CD8-positive, alpha-beta memory T cell (primary cell): ENCODE results near the gene CFAP43. TPM values are rescaled to one million over a fixed set of nuclear protein-coding genes. Genes with fewer than 3 reads are reported as not detected.
A peak's percentile ranks its signal among the peaks of the same experiment; 100 is the strongest.

Source experiments
- CTCF ChIA-PET: fragments of 350-600 bp; sonication (Branson Sonifier 250); formaldehyde crosslinking; loops from one replicate; lab custom pipeline; 2021; ENCODE audit warnings: antibody characterized with exemption; lab: Charles Lee
- POLR2A ChIA-PET: fragments of 350-600 bp; sonication (Branson Sonifier 250); formaldehyde crosslinking; loops from one replicate; lab custom pipeline; 2021; ENCODE audit warnings: antibody characterized with exemption; lab: Charles Lee
- DNase-seq, 5 donors: peaks; one replicate each; pipeline versions ENCODE4 v3.0.0 to v3.0.0-alpha.2; 2020 to 2022; ENCODE audit warnings: mixed read lengths in 1 of 5
- H3K27ac ChIP-seq: one replicate; pipeline ENCODE4 v1.7.0; 2013; ENCODE audit warnings: low read depth, mild to moderate bottlenecking, low read length, moderate library complexity
- H3K27me3 ChIP-seq: 2 replicates; pipeline ENCODE4 v1.7.0; 2013; ENCODE audit warnings: low read length, mild to moderate bottlenecking; ENCODE audit not compliant: insufficient read depth, poor library complexity, severe bottlenecking
- H3K36me3 ChIP-seq: 2 replicates; pipeline ENCODE4 v1.7.0; 2013; ENCODE audit warnings: mild to moderate bottlenecking, low read length, moderate library complexity; ENCODE audit not compliant: insufficient read depth
- H3K4me1 ChIP-seq: 2 replicates; pipeline ENCODE4 v1.7.0; 2013; ENCODE audit warnings: mild to moderate bottlenecking, low read length, moderate library complexity; ENCODE audit not compliant: insufficient read depth
- H3K4me3 ChIP-seq: 2 replicates; pipeline ENCODE4 v1.7.0; 2013; ENCODE audit warnings: mild to moderate bottlenecking, low read length
- H3K9me3 ChIP-seq: 2 replicates; pipeline ENCODE4 v1.7.0; 2013; ENCODE audit warnings: mild to moderate bottlenecking, low read length
- H3K27ac Mint-ChIP-seq, 8 donors: one replicate each; pipeline ENCODE4 v1.8.0; 2020 to 2021; ENCODE audit warnings: mixed read lengths in 8 of 8, mild to moderate bottlenecking in 6 of 8, inconsistent platforms in 3 of 8, moderate library complexity in 3 of 8
- H3K27me3 Mint-ChIP-seq, 2 donors: one replicate each; pipeline ENCODE4 v1.8.0; 2020 to 2021; ENCODE audit warnings: mixed read lengths in 2 of 2, mild to moderate bottlenecking in 1 of 2, moderate library complexity in 1 of 2
- H3K36me3 Mint-ChIP-seq, 3 donors: one replicate each; pipeline ENCODE4 v1.8.0; 2020 to 2021; ENCODE audit warnings: mixed read lengths in 3 of 3, inconsistent platforms in 1 of 3, mild to moderate bottlenecking in 1 of 3
- H3K4me1 Mint-ChIP-seq, 3 donors: one replicate each; pipeline ENCODE4 v1.8.0; 2020 to 2021; ENCODE audit warnings: mixed read lengths in 3 of 3, inconsistent platforms in 1 of 3, mild to moderate bottlenecking in 1 of 3
- H3K4me3 Mint-ChIP-seq, 7 donors: one replicate each; pipeline ENCODE4 v1.8.0; 2020 to 2021; ENCODE audit warnings: mixed read lengths in 7 of 7, mild to moderate bottlenecking in 6 of 7, moderate library complexity in 4 of 7, inconsistent platforms in 2 of 7
- H3K9me3 Mint-ChIP-seq, 5 donors: one replicate each; pipeline ENCODE4 v1.8.0; 2020 to 2022; ENCODE audit warnings: mixed read lengths in 5 of 5, mild to moderate bottlenecking in 3 of 5, moderate library complexity in 2 of 5, inconsistent platforms in 1 of 5
- polyA plus RNA-seq: library from polyadenylated mRNA; unstranded; fragments of 300-500 nt; fragmentation: Illumina TruSeq; gene quantifications from one replicate; pipeline ENCODE4 v1.2.3, GENCODE V29; 2021
- total RNA-seq, 2 experiments: library from RNA; stranded (reverse); gene quantifications; one replicate each; pipeline ENCODE4 v1.2.3, GENCODE V29; 2021

CFAP43 gene
- total and polyA plus RNA-seq, 3 experiments from 2014 or later = 0.07 TPM; not detected in 2

- Mint-ChIP-seq H3K27ac (no peak overlapping the region), H3K9me3 (no peaks in the 10 kb centered on the region), H3K4me3 (no peak overlapping the region), H3K4me1 (peaks cover 4 to 14% (median 8%) of the 10 kb centered on the region in 3 donors), H3K27me3 (peaks cover 8 to 30% of the 10 kb centered on the region in 2 donors), H3K36me3 (peaks cover 0 to 3% (median 0%) of the 10 kb centered on the region in 3 donors)
- ChIA-PET CTCF (interaction anchor here (0.8 to 8.5 kb wide), 25 partner anchors 9 to 562 kb away, joined by 3 to 79 read pairs (median 6); partner anchors contain the start of genes CFAP58, GSTO1 and ITPRIP), POLR2A (interaction anchor here (0.7 to 1.3 kb wide), 4 partner anchors 19 to 152 kb away, joined by 3 to 4 read pairs (median 4); partner anchors contain the start of genes GSTO1, ITPRIP and SFR1)
- Histone ChIP-seq H3K27ac (no peak overlapping the region), H3K9me3 (no peaks in the 10 kb centered on the region), H3K27me3 (no peaks in the 10 kb centered on the region), H3K4me3 (no peak overlapping the region), H3K36me3 (no peaks in the 10 kb centered on the region), H3K4me1 (peaks cover 10% of the 10 kb centered on the region)
- DNase-seq = no peak
Measured at GRCh38 chr10:104273899-104274575, 41.9 kb upstream of the CFAP43 start.

- Histone ChIP-seq H3K4me1 (peaks cover 10% of the 10 kb centered on the region), H3K27ac (no peak overlapping the region), H3K9me3 (no peaks in the 10 kb centered on the region), H3K27me3 (no peaks in the 10 kb centered on the region), H3K4me3 (no peak overlapping the region), H3K36me3 (no peaks in the 10 kb centered on the region)
- H3K36me3 Mint-ChIP-seq = peaks cover 0 to 9% (median 0%) of the 10 kb centered on the region in 3 donors
- POLR2A ChIA-PET = interaction anchor here (0.7 to 1.3 kb wide), 2 partner anchors 19 to 152 kb away, joined by 3 read pairs; partner anchors contain the start of genes GSTO1 and SFR1
- H3K9me3 Mint-ChIP-seq = no peaks in the 10 kb centered on the region
- H3K27me3 Mint-ChIP-seq = peaks cover 8 to 24% of the 10 kb centered on the region in 2 donors
- no peak overlapping the region for H3K4me3 Mint-ChIP-seq
- H3K4me1 Mint-ChIP-seq = peaks cover 8 to 21% (median 11%) of the 10 kb centered on the region in 3 donors
- CTCF ChIA-PET = interaction anchor here (0.8 to 8.5 kb wide), 14 partner anchors 8 to 80 kb away, joined by 3 to 79 read pairs (median 14); partner anchors contain the start of genes CFAP58 and GSTO1
- peak overlapping the region in 1 of 8 donors; percentile 20 for H3K27ac Mint-ChIP-seq
- no peak for DNase-seq
Measured at GRCh38 chr10:104273286-104273685, 41.1 kb upstream of the CFAP43 start.

DNA sequence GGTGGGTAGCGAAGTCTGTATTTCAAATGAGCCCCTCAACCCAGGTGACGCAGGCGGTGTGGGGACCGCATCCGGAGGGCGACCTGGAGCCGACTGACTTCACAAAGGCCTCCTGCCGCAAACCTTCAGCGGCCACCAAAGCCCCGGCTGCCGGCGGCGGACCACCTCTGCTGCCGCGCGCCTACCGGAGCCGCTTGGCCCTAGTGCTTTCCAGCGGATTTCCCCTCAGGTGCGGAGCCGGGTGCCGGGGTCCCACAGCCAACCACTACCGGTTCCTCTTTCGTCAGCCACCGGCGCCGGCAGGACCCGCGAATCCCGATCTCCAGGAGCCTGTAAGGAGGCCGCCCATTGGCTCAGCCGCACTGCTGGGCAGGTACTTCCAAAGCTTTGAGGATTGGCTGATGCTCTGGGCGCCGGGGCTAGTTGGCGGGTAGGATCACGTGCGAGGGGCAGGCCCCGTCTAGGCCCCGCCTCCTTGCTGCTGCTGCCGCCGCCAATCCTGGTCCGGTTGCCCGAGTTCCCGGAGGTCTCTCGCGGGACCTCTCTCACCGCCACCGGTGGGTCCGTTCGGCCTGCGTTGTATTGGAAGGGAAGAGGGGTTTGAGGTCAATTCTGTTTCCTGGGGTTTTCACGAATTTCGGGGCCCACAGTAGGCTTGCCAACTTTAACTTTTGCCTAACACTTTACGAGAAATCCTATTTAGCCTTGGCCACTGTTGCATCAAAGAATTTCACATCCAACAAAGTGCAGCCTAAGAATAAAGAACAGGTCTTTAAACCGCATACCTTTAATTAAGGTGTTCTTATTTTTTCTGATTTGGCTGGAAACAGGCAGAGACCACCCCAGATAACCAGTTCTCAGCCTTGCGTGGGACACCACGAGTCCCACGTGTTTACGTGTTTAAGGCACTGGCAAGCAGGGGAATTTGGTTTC, 36.8 kb upstream of the CFAP43 start, which contains the start of gene GSTO2:
Gene GSTO2 (plus strand): TSS at position 472 of the 933 bp plus-strand sequence. CDS start 5,732 bp downstream, outside the sequence.
- Mint-ChIP-seq H3K27ac (peak within 1 kb of the TSS; percentile 84 to 100 (median 98)), H3K27me3 (peaks cover 1% of the 10 kb centered on the region in 2 donors), H3K4me1 (peaks cover 43 to 58% (median 54%) of the 10 kb centered on the region in 3 donors), H3K4me3 (peak within 1 kb of the TSS; percentile 89 to 98 (median 96)), H3K9me3 (no peaks in the 10 kb centered on the region), H3K36me3 (peaks cover 4 to 48% (median 10%) of the 10 kb centered on the region in 3 donors)
- DNase-seq = peak; percentile 97 to 99 (median 99)
- Histone ChIP-seq H3K27ac (peak within 1 kb of the TSS; percentile 82), H3K4me3 (peak within 1 kb of the TSS; percentile 85), H3K27me3 (no peaks in the 10 kb centered on the region), H3K9me3 (no peaks in the 10 kb centered on the region), H3K4me1 (peaks cover 50% of the 10 kb centered on the region), H3K36me3 (peaks cover 18% of the 10 kb centered on the region)
- ChIA-PET POLR2A (interaction anchor here (0.7 to 3.2 kb wide), 5 partner anchors 10 to 148 kb away, joined by 3 to 13 read pairs (median 4); partner anchors contain the start of genes CFAP43, GSTO1, ITPRIP and SFR1), CTCF (interaction anchor here (1.0 to 3.1 kb wide), 4 partner anchors 23 to 148 kb away, joined by 5 to 14 read pairs (median 7); partner anchors contain the start of gene CFAP58)

- no peaks in the 10 kb centered on the region for H3K9me3 Mint-ChIP-seq
- no peak for DNase-seq
- Histone ChIP-seq H3K4me1 (peaks cover 51% of the 10 kb centered on the region), H3K9me3 (no peaks in the 10 kb centered on the region), H3K27ac (peak overlapping the region; percentile 82), H3K4me3 (peak overlapping the region; percentile 78), H3K27me3 (no peaks in the 10 kb centered on the region), H3K36me3 (peaks cover 18% of the 10 kb centered on the region)
- ChIA-PET POLR2A (interaction anchor here (1.0 to 3.2 kb wide), 3 partner anchors 13 to 147 kb away, joined by 4 to 13 read pairs (median 6); partner anchors contain the start of genes GSTO1, ITPRIP and SFR1), CTCF (interaction anchor here (2.1 kb wide), 1 partner anchor 83 kb away, joined by 6 read pairs; no protein-coding TSS in a partner anchor)
- H3K4me1 Mint-ChIP-seq = peaks cover 47 to 64% (median 60%) of the 10 kb centered on the region in 3 donors
- H3K36me3 Mint-ChIP-seq = peaks cover 4 to 54% (median 13%) of the 10 kb centered on the region in 3 donors
- H3K27me3 Mint-ChIP-seq = no peaks in the 10 kb centered on the region
- H3K4me3 Mint-ChIP-seq = peak overlapping the region; percentile 89 to 98 (median 96)
- peak overlapping the region; percentile 84 to 100 (median 98) for H3K27ac Mint-ChIP-seq
Measured at GRCh38 chr10:104268405-104268712, 36.2 kb upstream of the CFAP43 start.

- ChIA-PET POLR2A (interaction anchor here (3.2 kb wide), 1 partner anchor 13 kb away, joined by 13 read pairs; the partner anchor contains the start of gene GSTO1), CTCF (interaction anchor here (1.4 to 2.1 kb wide), 3 partner anchors 13 to 380 kb away, joined by 5 to 6 read pairs (median 5); partner anchors contain the start of gene GSTO1)
- H3K27ac ChIP-seq = peak overlapping the region; percentile 82
- peak overlapping the region; percentile 84 to 100 (median 98) for H3K27ac Mint-ChIP-seq
- DNase-seq = peak in 1 of 5 donors; percentile 20
- no peaks in the 10 kb centered on the region for H3K27me3 Mint-ChIP-seq
- H3K9me3 ChIP-seq = no peaks in the 10 kb centered on the region
- peak overlapping the region; percentile 78 for H3K4me3 ChIP-seq
- H3K36me3 Mint-ChIP-seq = peaks cover 4 to 59% (median 13%) of the 10 kb centered on the region in 3 donors
- H3K36me3 ChIP-seq = peaks cover 22% of the 10 kb centered on the region
- no peaks in the 10 kb centered on the region for H3K27me3 ChIP-seq
- no peaks in the 10 kb centered on the region for H3K9me3 Mint-ChIP-seq
- peaks cover 51% of the 10 kb centered on the region for H3K4me1 ChIP-seq
- H3K4me1 Mint-ChIP-seq = peaks cover 47 to 69% (median 61%) of the 10 kb centered on the region in 3 donors
- H3K4me3 Mint-ChIP-seq = peak overlapping the region; percentile 89 to 98 (median 96)
Measured at GRCh38 chr10:104267721-104268404, 35.7 kb upstream of the CFAP43 start.

DNA sequence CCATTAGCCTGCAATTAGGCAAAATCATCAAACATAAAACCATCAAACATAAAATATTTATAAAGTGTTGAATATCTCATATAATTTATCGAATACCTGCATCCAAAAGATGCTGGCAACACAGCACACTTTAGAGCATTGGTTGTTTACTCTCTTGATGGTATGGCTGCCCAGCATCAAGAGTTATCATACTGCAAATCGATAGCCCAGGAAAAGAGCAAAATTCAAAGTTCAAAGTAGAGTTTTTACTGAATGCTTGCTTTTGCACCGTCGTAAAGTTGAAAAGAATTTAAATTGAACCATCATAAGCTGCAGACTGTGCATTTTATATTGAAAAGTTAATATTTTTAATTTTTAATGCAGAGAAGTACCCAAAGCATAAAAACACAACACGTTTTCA, 32.6 kb upstream of the CFAP43 start:
- H3K27ac ChIP-seq = no peak overlapping the region
- CTCF ChIA-PET = interaction anchor here (1.0 to 2.2 kb wide), 3 partner anchors 9 to 12 kb away, joined by 3 to 7 read pairs (median 4); partner anchors contain the start of gene GSTO1
- Mint-ChIP-seq H3K27ac (peak overlapping the region in 2 of 8 donors; percentile 15 to 80), H3K27me3 (no peaks in the 10 kb centered on the region), H3K4me3 (no peak overlapping the region), H3K9me3 (no peaks in the 10 kb centered on the region), H3K4me1 (peaks cover 69 to 99% (median 84%) of the 10 kb centered on the region in 3 donors), H3K36me3 (peaks cover 4 to 90% (median 25%) of the 10 kb centered on the region in 3 donors)
- no peak overlapping the region for H3K4me3 ChIP-seq
- no peaks in the 10 kb centered on the region for H3K27me3 ChIP-seq
- no peaks in the 10 kb centered on the region for H3K9me3 ChIP-seq
- peaks cover 41% of the 10 kb centered on the region for H3K36me3 ChIP-seq
- peaks cover 67% of the 10 kb centered on the region for H3K4me1 ChIP-seq
- POLR2A ChIA-PET = interaction anchor here (1.1 kb wide), 1 partner anchor 10 kb away, joined by 3 read pairs; the partner anchor contains the start of gene GSTO1
- no peak for DNase-seq
